Hematopoietic multipotent progenitor cell treated with erythropoietin and hydrocortisone succinate and interleukin-3 and kit ligand, for 6 days (in vitro differentiated cells): ENCODE results near the gene DIS3L2.
A peak's percentile ranks its signal among the peaks of the same experiment; 100 is the strongest.
"Not testable (repeated sequence)": the region's sequence is repeated elsewhere in the genome, so short reads cannot be mapped to it uniquely, and the experiment has no call there.

Source experiments
- DNase-seq: peaks from one replicate; pipeline ENCODE4 v3.0.0-alpha.2; 2015

DIS3L2 gene

GRCh38 chr2:232327105-232328031 is 365.9 kb downstream of the DIS3L2 start:
- peak; percentile 78 for DNase-seq

GRCh38 chr2:232328032-232328422 is 366.5 kb downstream of the DIS3L2 start:
- no peak for DNase-seq

- no peak for DNase-seq
Measured at GRCh38 chr2:232328516-232329460, 367.3 kb downstream of the DIS3L2 start.

GRCh38 chr2:232329716-232330067 is 368.2 kb downstream of the DIS3L2 start:
- no peak for DNase-seq

- DNase-seq, result no peak
Measured at GRCh38 chr2:232330068-232330999, 368.8 kb downstream of the DIS3L2 start.

GRCh38 chr2:232331061-232331460 is 369.5 kb downstream of the DIS3L2 start:
- not testable (repeated sequence) for DNase-seq

GRCh38 chr2:232331641-232332040 is 370.1 kb downstream of the DIS3L2 start:
- not testable (repeated sequence) for DNase-seq

- not testable (repeated sequence) for DNase-seq
Measured at GRCh38 chr2:232332244-232332939, 370.9 kb downstream of the DIS3L2 start.

- DNase-seq, result no peak
Measured at GRCh38 chr2:232332940-232333259, 371.4 kb downstream of the DIS3L2 start.

GRCh38 chr2:232333361-232334135 is 372.0 kb downstream of the DIS3L2 start:
- DNase-seq, result peak; percentile 23

GRCh38 chr2:232334136-232334884 is 372.8 kb downstream of the DIS3L2 start:
- not testable (repeated sequence) for DNase-seq

GRCh38 chr2:232334885-232335205 is 373.3 kb downstream of the DIS3L2 start:
- DNase-seq, result not testable (repeated sequence)

- DNase-seq, result not testable (repeated sequence)
Measured at GRCh38 chr2:232335206-232335858, 373.8 kb downstream of the DIS3L2 start.

- no peak for DNase-seq
Measured at GRCh38 chr2:232335859-232336215, 374.3 kb downstream of the DIS3L2 start.

- no peak for DNase-seq
Measured at GRCh38 chr2:232336241-232336736, 374.8 kb downstream of the DIS3L2 start.

- no peak for DNase-seq
Measured at GRCh38 chr2:232336981-232337720, 375.6 kb downstream of the DIS3L2 start.

- not testable (repeated sequence) for DNase-seq
Measured at GRCh38 chr2:232338094-232338758, 376.7 kb downstream of the DIS3L2 start.

GRCh38 chr2:232338759-232339106 is 377.2 kb downstream of the DIS3L2 start:
- no peak for DNase-seq
